Stimulated activated naive CD4-positive, alpha-beta T cell (primary cell): ENCODE results near the gene PFDN4.
A peak's percentile ranks its signal among the peaks of the same experiment; 100 is the strongest.

ENCODE experiments used
- DNase-seq, 6 experiments: peaks; one replicate each; lab custom pipeline; 2025; lab: John Stamatoyannopoulos, UW

The PFDN4 gene

DNA sequence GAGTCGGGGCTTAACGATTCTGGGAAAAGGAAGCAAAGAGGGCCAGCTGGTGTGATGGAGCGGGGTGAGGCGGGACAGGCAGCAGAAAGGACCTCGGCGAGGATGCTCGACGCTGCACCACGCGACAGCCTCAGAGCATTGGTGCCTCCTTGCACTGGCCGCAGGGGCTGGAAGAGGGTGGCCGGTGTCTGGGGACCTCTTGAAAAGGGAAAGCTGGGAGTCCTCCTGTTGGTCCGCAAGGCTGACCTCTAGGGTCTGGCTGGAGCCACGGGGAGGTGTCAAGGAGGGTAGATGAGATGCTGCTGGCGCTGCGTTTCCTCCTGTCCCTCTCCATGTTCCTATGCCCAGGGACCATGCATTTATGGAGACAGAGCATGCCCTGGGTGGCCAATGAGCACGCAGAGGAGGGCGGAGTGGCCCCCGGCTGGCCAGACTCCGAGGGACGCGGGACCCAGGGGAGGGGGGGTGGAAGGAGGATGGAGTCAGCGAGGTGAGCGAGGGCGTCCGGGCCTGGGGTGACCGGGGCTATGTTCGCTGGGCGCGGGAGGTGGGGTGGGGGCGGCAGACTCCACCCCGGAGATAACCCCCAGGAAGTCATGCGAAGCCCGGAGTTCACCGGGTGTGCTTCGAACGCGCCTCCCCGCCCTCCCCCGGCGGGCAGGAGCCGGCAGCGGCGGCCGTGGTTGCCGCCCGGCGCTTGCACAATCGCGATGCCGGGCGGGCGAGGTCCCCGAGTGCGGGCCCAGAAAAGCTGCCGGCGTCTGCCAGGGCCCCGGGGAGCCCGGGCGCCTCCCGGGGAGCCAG lies 34.0 kb upstream of the PFDN4 start, which contains the start of gene CYP24A1:
TSS of gene CYP24A1 (minus strand) at position 334 of the 804 bp plus-strand sequence. CDS start 407 bp downstream, outside the sequence.
- no peak for DNase-seq

GRCh38 chr20:54174457-54175175 lies 33.3 kb upstream of the PFDN4 start:
- no peak for DNase-seq

DNA sequence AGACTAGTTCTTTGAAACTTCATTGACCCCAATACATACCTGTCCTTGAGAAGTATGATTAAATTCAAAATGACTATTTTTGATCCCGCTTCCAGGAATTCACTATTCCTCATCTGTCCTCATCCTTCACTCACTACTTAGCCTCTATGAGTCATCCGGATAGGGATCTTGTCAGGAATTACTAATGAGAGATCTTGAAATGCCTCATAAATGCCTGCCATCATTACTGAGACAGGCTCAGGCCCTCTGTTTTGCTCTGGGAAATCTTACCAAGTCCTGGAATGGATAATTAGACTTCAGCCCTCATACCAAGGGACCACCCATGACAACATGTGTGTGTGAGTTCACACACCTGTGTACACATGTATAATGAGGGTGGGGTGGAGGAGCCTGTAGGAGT lies 31.3 kb upstream of the PFDN4 start:
- DNase-seq: no peak

GRCh38 chr20:54177378-54177777 lies 30.5 kb upstream of the PFDN4 start:
- DNase-seq: no peak

- DNase-seq: no peak
Measured at GRCh38 chr20:54178256-54178655, 29.6 kb upstream of the PFDN4 start.

DNA sequence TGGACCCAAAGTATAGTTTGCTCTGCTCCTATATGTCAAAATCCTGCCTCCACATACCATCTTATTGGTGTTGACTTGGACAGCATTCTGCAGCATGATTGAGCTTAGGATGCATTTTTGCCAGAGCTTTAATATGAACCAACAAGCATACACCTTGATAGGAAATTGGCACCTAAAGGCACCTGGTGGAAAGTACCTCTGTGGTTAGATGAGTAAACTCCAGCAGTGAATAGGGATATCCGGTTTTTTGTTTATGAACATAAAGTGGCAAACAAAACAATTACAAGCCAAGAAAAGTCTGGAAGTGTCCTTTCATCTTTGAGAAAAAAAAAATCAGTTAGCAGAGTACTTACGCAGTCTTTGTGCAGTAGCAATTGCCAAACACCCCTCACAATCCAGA lies 27.9 kb upstream of the PFDN4 start:
- no peak for DNase-seq

GRCh38 chr20:54180931-54181330 lies 27.0 kb upstream of the PFDN4 start:
- no peak for DNase-seq

- DNase-seq: no peak
Measured at GRCh38 chr20:54184071-54184470, 23.8 kb upstream of the PFDN4 start.

DNA sequence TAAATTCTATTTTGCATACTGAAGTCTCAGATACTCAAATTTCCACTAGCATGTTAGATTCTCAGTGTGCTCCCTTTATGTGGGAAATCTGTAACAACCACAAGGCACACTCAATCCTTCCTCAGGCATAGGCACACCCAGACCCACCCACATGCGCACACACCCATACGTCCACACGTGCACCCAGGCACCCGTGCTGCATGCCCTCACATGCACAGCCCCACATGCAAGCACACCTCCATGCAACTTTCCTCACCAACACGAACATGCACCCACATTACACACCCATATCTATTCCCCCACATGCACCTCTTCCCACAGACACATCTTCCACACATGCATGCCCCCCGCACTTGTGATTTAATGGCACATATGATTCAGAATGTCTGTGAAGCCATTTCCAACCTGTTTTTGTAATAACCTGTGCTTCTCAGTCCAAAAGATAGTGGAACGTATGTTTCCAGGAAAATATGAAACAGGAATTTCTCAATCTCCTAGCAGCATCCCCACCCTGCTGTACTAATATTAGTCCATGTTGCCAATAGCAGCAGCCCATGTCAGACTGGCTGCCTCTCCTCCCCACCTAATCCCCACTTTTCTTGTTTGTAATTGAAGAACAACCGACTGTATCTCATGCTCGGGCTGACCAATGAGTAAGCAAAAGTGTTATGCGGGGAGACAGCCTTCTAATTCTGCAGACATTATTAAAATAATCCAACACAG lies 22.8 kb upstream of the PFDN4 start:
- no peak for DNase-seq

DNA sequence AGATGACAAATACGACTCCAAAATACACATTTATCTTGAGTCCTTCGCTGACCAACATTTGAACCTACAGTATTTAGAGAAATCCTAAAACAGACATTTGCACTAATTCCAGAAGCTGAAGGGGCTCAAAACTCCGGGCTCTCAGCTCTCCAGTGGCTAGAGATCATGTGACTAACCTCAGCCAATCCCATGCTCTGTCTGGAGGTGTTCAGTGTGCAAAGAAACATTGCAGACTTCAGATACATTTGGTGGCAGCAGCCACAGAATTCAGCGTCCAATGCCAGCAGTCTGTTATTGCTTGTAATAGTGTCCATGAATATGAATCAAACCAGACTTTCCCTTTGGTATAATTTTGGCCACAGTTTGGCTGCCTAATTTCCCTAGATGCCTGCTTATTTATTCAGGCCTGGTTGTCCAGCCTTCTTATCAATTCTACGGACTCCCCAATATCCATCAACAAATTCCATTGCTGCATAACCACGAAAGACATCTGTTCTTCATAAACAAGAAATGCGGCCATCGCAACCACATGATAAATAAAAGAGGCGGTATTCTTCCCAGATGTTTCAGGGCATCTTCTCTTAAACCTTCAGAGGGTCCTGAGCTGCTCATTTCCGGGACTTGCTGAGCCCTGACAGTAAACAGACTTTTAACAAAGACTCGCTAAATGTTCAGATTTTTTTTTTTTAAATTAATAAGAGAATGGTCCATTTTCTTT lies 19.6 kb upstream of the PFDN4 start:
- no peak for DNase-seq

DNA sequence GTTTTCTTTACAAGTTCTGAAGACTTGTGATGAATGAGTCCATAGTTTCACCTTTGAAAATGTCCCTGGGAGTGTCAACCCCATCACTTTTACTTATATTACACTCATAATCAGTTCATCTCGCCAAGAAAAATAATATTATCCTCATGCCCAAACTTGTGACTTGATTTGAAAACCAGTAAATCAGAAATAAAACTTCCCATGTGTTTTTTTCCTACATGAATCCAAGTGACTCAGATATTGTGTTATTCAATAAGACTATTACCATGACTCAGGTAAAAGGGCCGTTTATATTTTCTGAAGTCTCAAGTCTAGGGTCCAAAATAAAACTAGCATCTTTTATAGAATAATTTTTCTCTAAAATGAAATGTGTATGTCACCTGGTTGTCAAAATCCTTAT lies 18.3 kb upstream of the PFDN4 start:
- DNase-seq: no peak

- DNase-seq: no peak
Measured at GRCh38 chr20:54190217-54190616, 17.7 kb upstream of the PFDN4 start.

DNA sequence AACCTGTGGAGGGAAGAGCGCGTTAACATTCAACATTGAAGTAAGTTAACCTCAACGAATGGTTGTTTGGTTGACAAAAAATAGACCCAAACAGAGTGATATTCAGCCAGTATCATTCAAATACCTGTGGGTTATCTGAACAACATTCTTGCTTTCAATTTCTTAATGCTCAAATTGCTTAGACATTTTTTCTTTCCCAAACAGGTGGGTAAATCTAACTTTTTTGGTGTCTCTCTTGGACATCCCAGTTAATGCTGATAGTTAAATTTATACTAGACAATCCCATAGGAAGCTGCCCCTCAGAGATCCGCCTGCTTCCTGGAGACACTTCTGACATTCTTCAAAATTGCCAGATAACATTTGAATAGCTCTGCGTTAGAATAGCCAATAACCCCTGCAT lies 14.1 kb upstream of the PFDN4 start:
- DNase-seq: no peak

DNA sequence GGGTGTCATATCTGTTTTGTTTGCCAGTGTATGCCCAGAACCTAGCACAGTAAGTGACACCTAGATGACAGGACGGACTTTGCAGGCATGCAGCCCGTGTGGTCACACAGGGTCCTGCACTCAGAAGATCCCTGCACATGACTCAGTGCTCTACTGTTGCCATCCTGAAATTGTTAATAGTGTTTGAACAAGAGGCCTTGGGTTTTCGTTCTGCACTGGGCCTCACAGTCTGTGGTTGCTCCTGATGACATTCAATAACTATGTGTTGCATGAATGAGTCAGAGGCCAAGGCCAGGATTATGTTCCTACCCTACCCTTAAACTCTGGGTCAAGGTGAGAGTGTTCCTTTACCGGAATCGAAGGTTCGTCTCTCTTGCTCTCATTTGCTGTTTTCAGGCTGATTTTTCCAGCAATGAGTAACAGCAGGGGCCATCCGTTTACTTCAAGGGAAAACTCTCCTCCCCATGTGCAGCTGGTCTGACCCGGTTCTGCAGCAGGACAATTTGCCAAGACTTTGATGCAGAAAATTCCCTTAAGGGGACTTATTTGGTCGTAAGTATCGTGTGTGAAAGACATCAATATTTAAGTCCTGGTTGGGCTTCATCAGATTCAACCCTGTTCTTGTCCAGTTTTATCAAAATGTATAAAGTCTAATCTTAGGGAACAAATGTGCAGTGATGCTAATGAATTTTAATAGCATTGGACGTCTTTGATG lies 13.0 kb upstream of the PFDN4 start:
- DNase-seq: no peak

- no peak for DNase-seq
Measured at GRCh38 chr20:54195483-54196472, 12.1 kb upstream of the PFDN4 start.

DNA sequence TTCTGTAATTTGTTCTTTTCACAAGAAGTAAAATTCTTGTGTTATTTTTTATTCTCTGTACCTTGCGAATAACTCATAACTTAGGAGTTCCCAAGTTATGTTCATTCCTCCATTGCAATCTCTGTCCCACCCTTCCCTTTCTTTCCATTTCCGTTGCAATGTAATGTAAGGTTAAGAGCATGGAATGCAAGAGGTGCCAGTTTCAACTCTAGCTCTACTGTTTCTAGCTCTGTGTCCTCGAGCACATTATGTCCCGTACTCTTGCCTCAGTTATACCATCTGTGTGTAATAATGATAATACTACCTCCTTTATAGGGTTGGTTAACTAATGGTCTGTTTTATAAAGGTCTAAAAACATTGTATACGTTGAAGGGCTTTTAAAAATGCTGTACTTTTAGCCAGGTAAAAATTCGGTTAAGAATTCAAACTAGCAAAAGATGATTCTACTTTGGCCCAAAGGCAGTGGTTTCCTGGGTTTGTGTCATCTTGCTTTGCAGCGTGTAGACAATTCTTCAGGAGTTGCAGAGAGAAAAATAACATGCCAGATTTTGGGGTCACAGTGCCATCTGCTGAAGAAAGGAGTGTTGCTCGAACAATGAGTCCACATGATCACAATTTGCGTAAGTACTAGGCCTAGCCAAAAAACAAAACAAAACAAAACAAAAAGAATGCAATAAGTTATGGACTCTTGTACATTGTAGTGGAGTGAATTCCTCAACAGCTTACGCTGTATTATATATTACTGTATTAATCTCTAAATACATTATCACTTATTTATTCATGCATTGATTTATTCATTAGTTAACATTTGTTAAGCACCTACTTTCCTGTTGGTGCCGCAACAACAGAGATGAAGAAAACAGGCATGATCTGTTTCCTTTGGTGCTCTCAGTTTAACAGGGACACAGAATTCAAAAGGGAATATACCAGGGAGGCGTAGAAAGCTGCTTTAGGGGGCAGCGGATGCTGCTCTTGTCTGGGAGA lies 10.0 kb upstream of the PFDN4 start:
- no peak for DNase-seq

GRCh38 chr20:54199283-54199682 lies 8.6 kb upstream of the PFDN4 start:
- no peak for DNase-seq

- peak; percentile 26 to 65 (median 48) for DNase-seq
Measured at GRCh38 chr20:54199721-54200176, 8.1 kb upstream of the PFDN4 start.
